Dermis lymphatic vessel endothelial cell (primary cell): Measurements from ENCODE around the gene ACOT11. TPM values are rescaled to one million over a fixed set of nuclear protein-coding genes. Genes with fewer than 3 reads are reported as not detected.

ENCODE experiments used
- total RNA-seq: library from RNA; depleted of rRNA; stranded (reverse); fragments of >200 nt; gene quantifications from 2 replicates; pipeline ENCODE4 v1.2.1, GENCODE V29; 2014

The ACOT11 gene
- total RNA-seq, result 2.6 and 5.2 TPM in 2 replicates

GRCh38 chr1:54547601-54548388, at the start of gene ACOT11:
TSS of gene ACOT11 (plus strand) at chr1:54548228. CDS start at chr1:54548310, 82 bp downstream.

GRCh38 chr1:54623216-54624007, 75.4 kb downstream of the ACOT11 start, which contains the start of gene FAM151A:
TSS of gene FAM151A (minus strand) at chr1:54623525. CDS start at chr1:54623395, 130 bp downstream.

GRCh38 chr1:54640863-54641836, 93.1 kb downstream of the ACOT11 start, which contains the start of gene MROH7:
TSS of gene MROH7 (plus strand) at chr1:54641786. CDS start at chr1:54652927, 11,141 bp downstream.

Other genes starting within 250 kb of the ACOT11 start
- 13.1 and 18.1 TPM in 2 replicates for gene SSBP3, start 141.8 kb upstream of the ACOT11 start, total RNA-seq
- not detected in 2 replicates for gene FAM151A, start 75.3 kb downstream of the ACOT11 start, total RNA-seq
- under 0.01 and 0.09 TPM in 2 replicates for gene MROH7, start 93.6 kb downstream of the ACOT11 start, total RNA-seq
- gene TTC4, start 167.6 kb downstream of the ACOT11 start, total RNA-seq, result 11.8 and 15.0 TPM in 2 replicates
- gene PARS2, start 216.3 kb downstream of the ACOT11 start, total RNA-seq, result 3.3 and 4.0 TPM in 2 replicates